Mucosa of descending colon (tissue), 3 donors: ENCODE measurements around the gene HEG1. TPM values are rescaled to one million over a fixed set of nuclear protein-coding genes. Genes with fewer than 3 reads are reported as not detected.

Source experiments
- ATAC-seq: fragments of 200-7000 bp; cut with Tn5 transposase; one replicate; pipeline ENCODE4 v1.9.1; 2020; ENCODE audit warnings: mild to moderate bottlenecking, moderate library complexity
- DNase-seq, 3 donors: peaks; one replicate each; pipeline ENCODE4 v3.0.0-alpha.2; 2020
- H3K36me3 ChIP-seq: fragments of 200-600 bp; one replicate; pipeline ENCODE4 v1.8.0; 2021; ENCODE audit warnings: low read depth, mild to moderate bottlenecking
- H3K4me1 ChIP-seq: fragments of 200-600 bp; one replicate; pipeline ENCODE4 v1.8.0; 2021; ENCODE audit warnings: low read depth, mild to moderate bottlenecking
- H3K4me3 ChIP-seq: fragments of 200-600 bp; one replicate; pipeline ENCODE4 v1.8.0; 2021; ENCODE audit warnings: mild to moderate bottlenecking
- H3K9me3 ChIP-seq: fragments of 200-600 bp; one replicate; pipeline ENCODE4 v1.8.0; 2021; ENCODE audit warnings: mild to moderate bottlenecking
- intact Hi-C, 2 donors: fragments of 100-400 bp; cut with DNase I in 1 of 2; cut with micrococcal nuclease in 1 of 2; formaldehyde crosslinking; loops; one replicate each; pipeline versions ENCODE4 v1.11.0 to v1.11.1; 2022; cut with DNase I, micrococcal nuclease
- total RNA-seq, 3 donors: library from RNA; stranded (reverse); fragmentation: NEBNext Ultra II Directional in 2 of 3; extraction: Animal tissue kit (Norgen Biotek cat#: 25700) in 2 of 3; gene quantifications; one replicate each; pipeline versions ENCODE4 v1.2.1 to v1.2.4, GENCODE V29; 2021 to 2023
- TF ChIP-seq, protein P1 (sequence below): fragments of 200-600 bp; IDR thresholded peaks from one replicate; pipeline ENCODE4 v1.8.0; 2022; ENCODE audit warnings: antibody characterized with exemption, mild to moderate bottlenecking
- donor health status: DM: no; HTN: no; CAD: no; lungs with moderate emphysema.
- donor health status: DM: no; HTN: no; CAD: no.
- donor health status: DM: no; HTN: yes; CAD: no.

The HEG1 gene
- total RNA-seq, 3 donors from 2014 or later: 7.4 to 45.3 (median 15.0) TPM

DNA sequence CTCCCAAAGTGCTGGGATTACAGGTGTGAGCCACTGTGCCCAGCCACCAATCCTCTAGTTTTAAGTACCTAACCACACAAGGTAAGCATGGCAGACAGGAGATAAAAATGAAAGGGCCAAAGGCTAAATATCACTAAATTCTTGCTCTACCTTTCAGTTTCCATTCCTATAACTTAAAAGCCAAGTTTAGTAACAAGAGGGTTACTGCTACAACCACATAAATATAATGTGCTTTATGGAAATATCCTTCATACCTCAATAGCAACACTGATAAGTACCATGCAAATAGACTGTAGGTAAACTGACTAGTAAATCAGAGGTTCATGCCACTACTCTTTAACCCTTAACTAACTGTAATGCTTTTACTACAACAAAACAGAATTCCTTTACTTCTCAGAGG is 82.5 kb downstream of the HEG1 start:
- no peak overlapping the region for H3K4me3 ChIP-seq
- TF ChIP-seq, protein P1, sequence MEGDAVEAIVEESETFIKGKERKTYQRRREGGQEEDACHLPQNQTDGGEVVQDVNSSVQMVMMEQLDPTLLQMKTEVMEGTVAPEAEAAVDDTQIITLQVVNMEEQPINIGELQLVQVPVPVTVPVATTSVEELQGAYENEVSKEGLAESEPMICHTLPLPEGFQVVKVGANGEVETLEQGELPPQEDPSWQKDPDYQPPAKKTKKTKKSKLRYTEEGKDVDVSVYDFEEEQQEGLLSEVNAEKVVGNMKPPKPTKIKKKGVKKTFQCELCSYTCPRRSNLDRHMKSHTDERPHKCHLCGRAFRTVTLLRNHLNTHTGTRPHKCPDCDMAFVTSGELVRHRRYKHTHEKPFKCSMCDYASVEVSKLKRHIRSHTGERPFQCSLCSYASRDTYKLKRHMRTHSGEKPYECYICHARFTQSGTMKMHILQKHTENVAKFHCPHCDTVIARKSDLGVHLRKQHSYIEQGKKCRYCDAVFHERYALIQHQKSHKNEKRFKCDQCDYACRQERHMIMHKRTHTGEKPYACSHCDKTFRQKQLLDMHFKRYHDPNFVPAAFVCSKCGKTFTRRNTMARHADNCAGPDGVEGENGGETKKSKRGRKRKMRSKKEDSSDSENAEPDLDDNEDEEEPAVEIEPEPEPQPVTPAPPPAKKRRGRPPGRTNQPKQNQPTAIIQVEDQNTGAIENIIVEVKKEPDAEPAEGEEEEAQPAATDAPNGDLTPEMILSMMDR: no peak
- H3K4me1 ChIP-seq: peaks cover 33% of the 10 kb centered on the region
- DNase-seq (no peak), ATAC-seq (no peak)
- H3K9me3 ChIP-seq: no peaks in the 10 kb centered on the region
- intact Hi-C loops: no loop called here
- H3K36me3 ChIP-seq: no peaks in the 10 kb centered on the region

DNA sequence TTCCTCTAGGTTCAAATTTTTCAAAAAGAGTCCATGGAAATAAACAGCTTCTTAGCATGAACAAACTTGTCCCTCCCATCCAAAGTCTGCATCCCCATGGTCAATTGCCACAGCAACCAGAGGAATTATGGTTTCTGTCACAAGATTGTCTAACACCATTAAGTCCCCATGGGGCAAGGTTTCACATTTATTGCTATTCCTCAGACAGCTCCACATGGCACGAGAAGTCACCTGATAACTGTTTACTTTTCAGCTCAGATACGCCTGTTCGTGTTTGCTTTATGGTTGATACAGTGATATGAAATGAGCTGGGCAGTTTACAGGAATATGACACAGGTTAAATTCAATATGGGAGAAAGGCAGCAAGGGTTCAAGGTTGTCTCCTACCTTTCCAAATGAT is 83.3 kb downstream of the HEG1 start:
- Histone ChIP-seq H3K4me3 (no peak overlapping the region), H3K36me3 (no peaks in the 10 kb centered on the region), H3K9me3 (no peaks in the 10 kb centered on the region), H3K4me1 (peaks cover 33% of the 10 kb centered on the region)
- TF ChIP-seq, protein P1: no peak
- peak; percentile 84 for ATAC-seq
- peak in 1 of 3 donors; percentile 84 for DNase-seq
- intact Hi-C loops: no loop called here

DNA sequence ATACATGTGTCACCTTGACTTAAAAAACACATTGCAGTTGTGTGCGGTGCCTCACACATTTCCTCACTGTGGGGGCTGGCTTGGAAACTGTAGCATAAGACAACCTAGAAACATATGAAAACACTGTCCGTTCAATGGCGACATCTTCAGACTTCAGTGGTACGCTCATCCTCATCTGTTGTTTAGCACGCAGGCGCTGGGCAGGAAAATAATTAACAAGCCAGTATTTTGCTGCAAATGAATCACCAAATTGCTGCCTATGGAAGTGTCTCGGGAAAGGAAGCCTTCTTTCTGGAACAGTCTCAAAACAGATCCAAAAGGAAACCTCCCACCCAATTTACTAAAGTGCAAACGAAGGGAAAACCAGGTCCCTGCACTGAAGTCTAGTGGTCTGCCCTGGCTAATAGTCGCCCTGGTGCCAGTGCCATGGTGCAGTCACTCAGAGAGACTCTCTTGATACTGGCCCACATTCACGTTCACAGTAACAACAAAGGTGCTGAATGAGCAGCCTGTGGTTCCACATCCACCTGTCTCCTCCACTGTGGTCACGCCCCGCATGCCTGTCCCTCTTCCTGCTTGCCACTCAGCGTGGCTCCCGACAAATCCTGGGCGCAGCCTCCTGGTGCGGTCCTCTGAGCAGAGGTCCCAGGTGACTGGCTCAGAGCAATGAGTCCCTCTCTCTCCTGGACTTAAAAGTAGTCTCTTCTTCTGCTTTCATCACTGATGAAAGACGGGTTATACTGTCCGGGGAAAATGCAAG is 85.7 kb downstream of the HEG1 start:
- no peak for ATAC-seq
- intact Hi-C loops: no loop called here
- Histone ChIP-seq H3K36me3 (no peaks in the 10 kb centered on the region), H3K9me3 (no peaks in the 10 kb centered on the region), H3K4me3 (no peak overlapping the region), H3K4me1 (peaks cover 33% of the 10 kb centered on the region)
- DNase-seq: peak; percentile 50 to 69 (median 62)
- TF ChIP-seq, protein P1: no peak

DNA sequence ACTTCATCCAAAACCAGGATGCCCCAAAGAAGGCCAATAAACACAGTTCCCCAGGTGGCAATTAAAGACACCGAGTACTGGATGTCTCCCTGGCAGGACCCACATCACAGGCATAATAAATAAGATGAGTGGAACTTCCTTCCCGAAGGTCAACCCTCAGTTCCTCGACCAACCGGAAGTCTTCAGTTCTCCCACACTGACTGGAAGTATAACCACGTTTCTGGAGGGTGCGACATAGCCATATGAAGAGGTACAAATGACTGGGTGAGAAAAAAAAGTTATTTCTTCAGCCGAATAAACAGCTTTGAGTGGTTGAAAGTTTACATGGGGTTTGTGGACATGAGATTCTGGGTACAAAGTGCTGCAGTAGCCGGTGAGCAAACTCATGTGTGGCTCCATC is 86.6 kb downstream of the HEG1 start:
- no peaks in the 10 kb centered on the region for H3K9me3 ChIP-seq
- no peak for ATAC-seq
- no peaks in the 10 kb centered on the region for H3K36me3 ChIP-seq
- TF ChIP-seq, protein P1: no peak
- DNase-seq: no peak
- H3K4me3 ChIP-seq: no peak overlapping the region
- intact Hi-C loops: no loop called here
- peaks cover 35% of the 10 kb centered on the region for H3K4me1 ChIP-seq

DNA sequence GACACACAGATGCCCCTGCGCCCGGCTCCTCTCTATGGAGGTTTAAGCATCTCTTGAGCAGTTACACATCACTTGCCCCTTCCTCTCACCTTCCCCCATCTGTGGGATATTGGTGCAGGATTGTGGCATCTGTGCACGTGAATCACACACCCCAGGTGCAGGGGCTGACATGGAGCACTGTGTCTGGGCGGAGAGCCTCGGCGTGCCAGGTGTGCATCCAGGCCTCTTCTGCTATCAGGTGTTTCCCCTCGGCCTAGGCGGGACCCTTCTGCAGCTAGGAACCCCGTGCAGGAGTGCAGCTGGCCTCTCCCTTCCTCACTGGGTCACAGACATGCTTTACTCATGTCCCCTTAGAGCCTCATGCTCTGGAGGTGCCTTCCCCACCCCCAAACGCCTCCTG is 87.8 kb downstream of the HEG1 start:
- TF ChIP-seq, protein P1: no peak
- H3K9me3 ChIP-seq: no peaks in the 10 kb centered on the region
- no peaks in the 10 kb centered on the region for H3K36me3 ChIP-seq
- ATAC-seq: no peak
- intact Hi-C loops: no loop called here
- H3K4me3 ChIP-seq: no peak overlapping the region
- no peak for DNase-seq
- H3K4me1 ChIP-seq: peaks cover 35% of the 10 kb centered on the region
